SK-N-SH (cell line): ENCODE data around the gene PLA2G2D.

Experiments used
- TCF12 ChIP-seq: IDR thresholded peaks from 2 replicates; pipeline ENCODE4 v1.4.0; 2012
- YY1 ChIP-seq: IDR thresholded peaks from 2 replicates; pipeline ENCODE4 v1.4.0; 2012; ENCODE audit warnings: low read depth, mild to moderate bottlenecking
- TF ChIP-seq, protein P1 (sequence below): fragments of 200-600 bp; sonication (generic); IDR thresholded peaks from 2 replicates; pipeline ENCODE4 v1.6.1; 2017; ENCODE audit warnings: antibody characterized with exemption, mild to moderate bottlenecking, moderate library complexity
- TF ChIP-seq, protein P2 (sequence below): IDR thresholded peaks from 2 replicates; pipeline ENCODE4 v1.4.0; 2012; ENCODE audit warnings: low read depth

GRCh38 chr1:20081353-20081810 lies 38.0 kb downstream of the PLA2G2D start:
- TF ChIP-seq, protein P1, sequence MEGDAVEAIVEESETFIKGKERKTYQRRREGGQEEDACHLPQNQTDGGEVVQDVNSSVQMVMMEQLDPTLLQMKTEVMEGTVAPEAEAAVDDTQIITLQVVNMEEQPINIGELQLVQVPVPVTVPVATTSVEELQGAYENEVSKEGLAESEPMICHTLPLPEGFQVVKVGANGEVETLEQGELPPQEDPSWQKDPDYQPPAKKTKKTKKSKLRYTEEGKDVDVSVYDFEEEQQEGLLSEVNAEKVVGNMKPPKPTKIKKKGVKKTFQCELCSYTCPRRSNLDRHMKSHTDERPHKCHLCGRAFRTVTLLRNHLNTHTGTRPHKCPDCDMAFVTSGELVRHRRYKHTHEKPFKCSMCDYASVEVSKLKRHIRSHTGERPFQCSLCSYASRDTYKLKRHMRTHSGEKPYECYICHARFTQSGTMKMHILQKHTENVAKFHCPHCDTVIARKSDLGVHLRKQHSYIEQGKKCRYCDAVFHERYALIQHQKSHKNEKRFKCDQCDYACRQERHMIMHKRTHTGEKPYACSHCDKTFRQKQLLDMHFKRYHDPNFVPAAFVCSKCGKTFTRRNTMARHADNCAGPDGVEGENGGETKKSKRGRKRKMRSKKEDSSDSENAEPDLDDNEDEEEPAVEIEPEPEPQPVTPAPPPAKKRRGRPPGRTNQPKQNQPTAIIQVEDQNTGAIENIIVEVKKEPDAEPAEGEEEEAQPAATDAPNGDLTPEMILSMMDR: no peak
- TF ChIP-seq YY1 (no peak), TCF12 (no peak)
- TF ChIP-seq, protein P2, sequence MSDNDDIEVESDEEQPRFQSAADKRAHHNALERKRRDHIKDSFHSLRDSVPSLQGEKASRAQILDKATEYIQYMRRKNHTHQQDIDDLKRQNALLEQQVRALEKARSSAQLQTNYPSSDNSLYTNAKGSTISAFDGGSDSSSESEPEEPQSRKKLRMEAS: no peak
